ENCODE data around the gene SNAI3. TPM values are rescaled to one million over a fixed set of nuclear protein-coding genes. Genes with fewer than 3 reads are reported as not detected.

The SNAI3 gene
- total and polyA plus RNA-seq, 9 of the 15 experiments (the other 6 are each of a cell fraction or from before 2014, with no cell fraction given), result 0.04 to 4.1 (median 0.80) TPM; not detected in 1

DNA sequence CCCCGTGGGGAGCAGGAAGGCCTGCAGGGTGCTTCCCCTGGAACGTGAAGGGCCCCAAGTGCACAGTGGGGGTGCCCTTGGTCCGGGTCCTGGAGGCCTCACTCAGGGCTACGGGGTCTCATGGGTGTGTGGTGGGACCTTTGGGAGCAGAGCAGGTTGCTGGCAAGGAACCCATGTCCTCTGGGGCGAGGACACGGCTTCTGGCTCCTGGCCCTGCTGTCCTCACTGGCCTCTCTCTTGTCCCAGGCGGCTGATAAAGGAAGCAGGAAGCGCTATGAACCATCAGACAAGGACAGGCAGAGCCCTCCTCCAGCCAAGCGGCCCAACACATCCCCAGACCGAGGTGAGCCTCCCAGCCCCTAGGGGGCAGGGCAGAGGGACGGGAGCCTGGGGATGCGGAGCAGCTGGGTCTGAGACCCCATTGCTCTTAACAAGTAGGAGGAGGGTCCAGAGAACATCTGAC is 57.8 kb downstream of the SNAI3 start (continued):
- 0 out of 2 replicates have a peak, but pooled peaks have one; percentile 41 for TF ChIP-seq JUN (IDR thresholded peaks at IDR 0.05; ENCODE audit: borderline replicate concordance, low read depth, low read length)
- no peak for TF ChIP-seq JUN (CRISPR knock-in tag; IDR thresholded peaks at IDR 0.05; ENCODE audit: borderline replicate concordance)
- no peak for TF ChIP-seq ZNF584 (CRISPR knock-in tag; IDR thresholded peaks at IDR 0.05; ENCODE audit: low read depth)
- no peak for TF ChIP-seq TARDBP (IDR thresholded peaks at IDR 0.05)
- TF ChIP-seq POLR2G (IDR thresholded peaks at IDR 0.05; ENCODE audit: low read depth, low read length), result peak; percentile 67
- no peak for TF ChIP-seq GMEB1 (CRISPR knock-in tag; IDR thresholded peaks at IDR 0.05)
- TF ChIP-seq ESRRA (IDR thresholded peaks at IDR 0.05; ENCODE audit: borderline replicate concordance, low read depth), result peak; percentile 81
- TF ChIP-seq RBFOX2 (IDR thresholded peaks at IDR 0.05; ENCODE audit: low read depth, low read length), result peak; percentile 56
- peak; percentile 43; the same call in 1 of the 2 replicates for TF ChIP-seq ARID1B (IDR thresholded peaks at IDR 0.05)
- TF ChIP-seq CHCHD3 (CRISPR knock-in tag; IDR thresholded peaks at IDR 0.05), result no peak
- TF ChIP-seq NFIC (IDR thresholded peaks at IDR 0.05), result peak; percentile 55
- TF ChIP-seq ZNF184 (CRISPR knock-in tag; IDR thresholded peaks at IDR 0.05), result no peak
- TF ChIP-seq, protein P1, sequence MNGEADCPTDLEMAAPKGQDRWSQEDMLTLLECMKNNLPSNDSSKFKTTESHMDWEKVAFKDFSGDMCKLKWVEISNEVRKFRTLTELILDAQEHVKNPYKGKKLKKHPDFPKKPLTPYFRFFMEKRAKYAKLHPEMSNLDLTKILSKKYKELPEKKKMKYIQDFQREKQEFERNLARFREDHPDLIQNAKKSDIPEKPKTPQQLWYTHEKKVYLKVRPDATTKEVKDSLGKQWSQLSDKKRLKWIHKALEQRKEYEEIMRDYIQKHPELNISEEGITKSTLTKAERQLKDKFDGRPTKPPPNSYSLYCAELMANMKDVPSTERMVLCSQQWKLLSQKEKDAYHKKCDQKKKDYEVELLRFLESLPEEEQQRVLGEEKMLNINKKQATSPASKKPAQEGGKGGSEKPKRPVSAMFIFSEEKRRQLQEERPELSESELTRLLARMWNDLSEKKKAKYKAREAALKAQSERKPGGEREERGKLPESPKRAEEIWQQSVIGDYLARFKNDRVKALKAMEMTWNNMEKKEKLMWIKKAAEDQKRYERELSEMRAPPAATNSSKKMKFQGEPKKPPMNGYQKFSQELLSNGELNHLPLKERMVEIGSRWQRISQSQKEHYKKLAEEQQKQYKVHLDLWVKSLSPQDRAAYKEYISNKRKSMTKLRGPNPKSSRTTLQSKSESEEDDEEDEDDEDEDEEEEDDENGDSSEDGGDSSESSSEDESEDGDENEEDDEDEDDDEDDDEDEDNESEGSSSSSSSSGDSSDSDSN (IDR thresholded peaks at IDR 0.05; ENCODE audit: borderline replicate concordance in 1 of 2, low read depth in 2 of 2, low read length in 2 of 2), result peak; percentile 44 to 81; a peak in 1 of 4 replicates
- peak; percentile 22; the same call in 1 of the 2 replicates for TF ChIP-seq TOE1 (IDR thresholded peaks at IDR 0.05; ENCODE audit: borderline replicate concordance)
- TF ChIP-seq TOE1 (CRISPR knock-in tag; IDR thresholded peaks at IDR 0.05; ENCODE audit: borderline replicate concordance, low read depth), result no peak
- peak; percentile 67; the same call in 1 of the 2 replicates for TF ChIP-seq ZBTB7A (IDR thresholded peaks at IDR 0.05; ENCODE audit: borderline replicate concordance, control insufficient read depth, low read depth, low read length)
- TF ChIP-seq LCOR (CRISPR knock-in tag; IDR thresholded peaks at IDR 0.05), result no peak
- TF ChIP-seq SNRNP70 (optimal IDR thresholded peaks at IDR 0.05; ENCODE audit: low read depth, low read length), result no peak
- TF ChIP-seq CREBBP (IDR thresholded peaks at IDR 0.05; ENCODE audit: low read depth, low read length), result no peak
- TF ChIP-seq, protein P2, sequence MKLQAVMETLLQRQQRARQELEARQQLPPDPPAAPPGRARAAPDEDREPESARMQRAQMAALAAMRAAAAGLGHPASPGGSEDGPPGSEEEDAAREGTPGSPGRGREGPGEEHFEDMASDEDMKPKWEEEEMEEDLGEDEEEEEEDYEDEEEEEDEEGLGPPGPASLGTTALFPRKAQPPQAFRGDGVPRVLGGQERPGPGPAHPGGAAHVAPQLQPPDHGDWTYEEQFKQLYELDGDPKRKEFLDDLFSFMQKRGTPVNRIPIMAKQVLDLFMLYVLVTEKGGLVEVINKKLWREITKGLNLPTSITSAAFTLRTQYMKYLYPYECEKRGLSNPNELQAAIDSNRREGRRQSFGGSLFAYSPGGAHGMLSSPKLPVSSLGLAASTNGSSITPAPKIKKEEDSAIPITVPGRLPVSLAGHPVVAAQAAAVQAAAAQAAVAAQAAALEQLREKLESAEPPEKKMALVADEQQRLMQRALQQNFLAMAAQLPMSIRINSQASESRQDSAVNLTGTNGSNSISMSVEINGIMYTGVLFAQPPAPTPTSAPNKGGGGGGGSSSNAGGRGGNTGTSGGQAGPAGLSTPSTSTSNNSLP (IDR thresholded peaks at IDR 0.05; ENCODE audit: borderline replicate concordance, low read depth, low read length), result no peak
- 0 out of 2 replicates have a peak, but pooled peaks have one; percentile 29 for TF ChIP-seq GATAD2A (IDR thresholded peaks at IDR 0.05)
- TF ChIP-seq RBM34 (IDR thresholded peaks at IDR 0.05; ENCODE audit: borderline replicate concordance, insufficient read depth, low read length), result no peak
- TF ChIP-seq MTF1 (CRISPR knock-in tag; IDR thresholded peaks at IDR 0.05; ENCODE audit: borderline replicate concordance), result no peak

All from K562 (cell line).